HG02610 (cell line): ENCODE measurements around the gene KIAA1755.
"Not testable (repeated sequence)": the region's sequence is repeated elsewhere in the genome, so short reads cannot be mapped to it uniquely, and the experiment has no call there.

Source experiments
- ATAC-seq: cut with Tn5 transposase; IDR thresholded peaks from one replicate; pipeline ENCODE4 v1.9.1; 2021; ENCODE audit warnings: mild to moderate bottlenecking, moderate library complexity; ENCODE audit not compliant: unreplicated experiment

Gene KIAA1755

GRCh38 chr20:38267296-38267695 is 6.8 kb upstream of the KIAA1755 start:
- no peak for ATAC-seq

- no peak for ATAC-seq
Observed at GRCh38 chr20:38266426-38266825, 5.9 kb upstream of the KIAA1755 start.

GRCh38 chr20:38262931-38263330 is 2.4 kb upstream of the KIAA1755 start:
- no peak for ATAC-seq

GRCh38 chr20:38261054-38261390 is 487 bp upstream of the KIAA1755 start:
- no peak for ATAC-seq

- no peak for ATAC-seq
Observed at GRCh38 chr20:38260025-38260377, 534 bp downstream of the KIAA1755 start.

GRCh38 chr20:38258545-38259215 is 1.9 kb downstream of the KIAA1755 start:
- no peak for ATAC-seq

- ATAC-seq = no peak
Observed at GRCh38 chr20:38256966-38257365, 3.6 kb downstream of the KIAA1755 start.

GRCh38 chr20:38256021-38256420 is 4.5 kb downstream of the KIAA1755 start:
- ATAC-seq = no peak

GRCh38 chr20:38255393-38255792 is 5.1 kb downstream of the KIAA1755 start:
- no peak for ATAC-seq

GRCh38 chr20:38254621-38255020 is 5.9 kb downstream of the KIAA1755 start:
- not testable (repeated sequence) for ATAC-seq

- no peak for ATAC-seq
Observed at GRCh38 chr20:38253571-38253970, 7.0 kb downstream of the KIAA1755 start.

GRCh38 chr20:38252292-38253288 is 7.9 kb downstream of the KIAA1755 start:
- ATAC-seq = no peak

GRCh38 chr20:38251441-38251840 is 9.1 kb downstream of the KIAA1755 start:
- not testable (repeated sequence) for ATAC-seq

- no peak for ATAC-seq
Observed at GRCh38 chr20:38250609-38251008, 9.9 kb downstream of the KIAA1755 start.

- ATAC-seq = no peak
Observed at GRCh38 chr20:38249536-38250310, 10.8 kb downstream of the KIAA1755 start.

GRCh38 chr20:38248133-38248532 is 12.4 kb downstream of the KIAA1755 start:
- no peak for ATAC-seq

GRCh38 chr20:38247725-38248124 is 12.8 kb downstream of the KIAA1755 start:
- not testable (repeated sequence) for ATAC-seq

GRCh38 chr20:38247166-38247509 is 13.4 kb downstream of the KIAA1755 start:
- no peak for ATAC-seq

GRCh38 chr20:38246357-38247165 is 14.0 kb downstream of the KIAA1755 start:
- ATAC-seq = no peak

GRCh38 chr20:38245753-38246152 is 14.8 kb downstream of the KIAA1755 start:
- no peak for ATAC-seq

GRCh38 chr20:38243709-38244020 is 16.9 kb downstream of the KIAA1755 start:
- ATAC-seq = no peak
